ELF-1 (cell line): ENCODE measurements around the gene HSD17B7.

ENCODE experiments used
- DNase-seq: peaks from one replicate; pipeline ENCODE4 v3.0.0-alpha.2; 2016; ENCODE audit warnings: low read depth, low spot score

The HSD17B7 gene

GRCh38 chr1:162856260-162856659, 65.8 kb downstream of the HSD17B7 start:
- DNase-seq: no peak

- DNase-seq: no peak
These were observed 67.3 kb downstream of the HSD17B7 start for GRCh38 chr1:162857850-162858249.

DNA sequence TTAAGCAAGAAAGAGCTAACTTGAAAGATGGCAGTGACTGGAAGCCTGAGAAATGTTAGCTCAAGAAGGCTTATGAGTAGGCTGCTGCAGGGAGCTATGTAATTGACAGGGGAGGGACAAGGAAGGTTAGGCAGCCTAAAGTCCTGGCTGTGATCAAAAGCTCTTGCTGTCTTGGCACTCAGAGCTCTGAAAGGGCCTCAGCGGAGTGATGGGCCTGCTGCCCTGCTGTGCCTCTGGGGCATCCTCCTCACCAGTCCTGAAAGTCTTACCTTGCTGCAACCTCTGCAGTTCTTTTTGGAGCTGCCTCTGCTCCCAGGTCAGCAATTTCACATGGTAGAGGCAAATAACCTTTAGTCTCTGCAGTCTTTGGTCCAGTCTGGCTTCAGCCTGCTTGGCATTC, 68.7 kb downstream of the HSD17B7 start:
- peak; percentile 65 for DNase-seq

DNA sequence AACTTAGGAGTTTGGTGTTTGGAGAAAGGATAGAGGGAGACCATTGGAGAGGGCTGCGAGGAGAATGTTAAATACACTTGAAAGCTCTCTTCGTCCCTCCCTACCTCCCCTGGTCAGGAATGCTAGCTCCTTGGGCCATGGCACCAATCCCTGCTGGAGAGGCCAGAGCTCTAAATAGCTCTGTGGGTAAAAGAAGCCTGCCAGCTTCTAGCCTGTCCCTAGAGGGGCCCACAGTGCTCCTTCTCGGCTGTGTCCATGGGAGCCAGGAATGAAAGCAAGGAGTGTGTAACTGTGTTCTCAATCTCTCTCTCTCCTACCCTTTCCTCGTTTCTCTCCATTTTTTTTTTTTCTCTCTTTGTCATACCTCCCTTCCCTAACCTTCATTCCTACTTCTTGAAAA, 70.6 kb downstream of the HSD17B7 start, which contains the start of gene CCDC190:
TSS of gene CCDC190 (minus strand) at position 75 of the 400 bp plus-strand sequence. CDS start 1,529 bp downstream, outside the sequence.
- DNase-seq: no peak

DNA sequence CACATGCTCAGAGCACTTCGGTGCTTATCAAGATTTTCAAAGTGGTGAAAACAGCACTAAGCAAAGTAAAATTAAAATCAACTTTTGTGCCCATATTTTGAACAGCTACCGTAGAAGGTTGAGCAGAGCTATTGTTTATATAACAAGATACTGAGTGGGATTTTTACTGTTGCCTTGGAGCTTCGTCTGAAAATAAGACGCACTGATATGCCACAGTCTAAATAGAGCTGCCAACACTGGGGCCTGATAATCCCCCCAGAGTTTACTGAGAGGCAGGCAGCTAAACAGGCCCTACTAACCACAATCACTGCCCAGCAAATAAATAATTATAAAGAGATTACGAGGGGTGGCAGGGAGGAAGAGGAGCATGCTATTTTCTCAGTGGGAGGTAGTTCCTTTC, 71.1 kb downstream of the HSD17B7 start:
- DNase-seq: no peak
